Superior temporal gyrus (tissue), 1 donor: ENCODE results near the gene NLGN1.
"Not testable (repeated sequence)": the region's sequence is repeated elsewhere in the genome, so short reads cannot be mapped to it uniquely, and the experiment has no call there.

Source experiments
- DNase-seq: peaks from one replicate; pipeline ENCODE4 v3.0.0-alpha.2; 2016; ENCODE audit errors: extremely low spot score

The NLGN1 gene

GRCh38 chr3:173553635-173554280, 156.2 kb downstream of the NLGN1 start:
- peak; percentile 84 for DNase-seq

- DNase-seq, result no peak
Measured at GRCh38 chr3:173556546-173556945, 159.0 kb downstream of the NLGN1 start.

- DNase-seq, result no peak
Measured at GRCh38 chr3:173567997-173568396, 170.5 kb downstream of the NLGN1 start.

GRCh38 chr3:173568623-173569022, 171.1 kb downstream of the NLGN1 start:
- no peak for DNase-seq

- DNase-seq, result no peak
Measured at GRCh38 chr3:173583496-173583895, 186.0 kb downstream of the NLGN1 start.

- peak; percentile 84 for DNase-seq
Measured at GRCh38 chr3:173584093-173584837, 186.7 kb downstream of the NLGN1 start.

GRCh38 chr3:173584838-173585831, 187.6 kb downstream of the NLGN1 start:
- peak; percentile 73 for DNase-seq

GRCh38 chr3:173586166-173586565, 188.6 kb downstream of the NLGN1 start:
- peak; percentile 36 for DNase-seq

GRCh38 chr3:173587055-173587454, 189.5 kb downstream of the NLGN1 start:
- DNase-seq, result no peak

GRCh38 chr3:173588556-173588955, 191.0 kb downstream of the NLGN1 start:
- DNase-seq, result no peak

GRCh38 chr3:173589116-173589515, 191.6 kb downstream of the NLGN1 start:
- DNase-seq, result peak; percentile 35

GRCh38 chr3:173591401-173591800, 193.9 kb downstream of the NLGN1 start:
- no peak for DNase-seq

- not testable (repeated sequence) for DNase-seq
Measured at GRCh38 chr3:173594881-173595280, 197.3 kb downstream of the NLGN1 start.

GRCh38 chr3:173599673-173600072, 202.1 kb downstream of the NLGN1 start:
- no peak for DNase-seq

- DNase-seq, result no peak
Measured at GRCh38 chr3:173614522-173614921, 217.0 kb downstream of the NLGN1 start.

GRCh38 chr3:173615661-173616060, 218.1 kb downstream of the NLGN1 start:
- no peak for DNase-seq

GRCh38 chr3:173617490-173617889, 219.9 kb downstream of the NLGN1 start:
- no peak for DNase-seq

GRCh38 chr3:173618148-173618547, 220.6 kb downstream of the NLGN1 start:
- no peak for DNase-seq

- no peak for DNase-seq
Measured at GRCh38 chr3:173618703-173619102, 221.2 kb downstream of the NLGN1 start.

- no peak for DNase-seq
Measured at GRCh38 chr3:173622166-173622565, 224.6 kb downstream of the NLGN1 start.

- no peak for DNase-seq
Measured at GRCh38 chr3:173624086-173624485, 226.5 kb downstream of the NLGN1 start.

GRCh38 chr3:173630849-173631248, 233.3 kb downstream of the NLGN1 start:
- no peak for DNase-seq
